Adipocyte (in vitro differentiated cells): ENCODE measurements around the gene FMN2.

ENCODE experiments used
- DNase-seq: peaks from one replicate; pipeline ENCODE4 v3.0.0-alpha.2; 2015; ENCODE audit warnings: low read depth
- H3K27me3 ChIP-seq: replicated peaks from 2 replicates; pipeline ENCODE4 v1.7.0; 2013; ENCODE audit warnings: mild to moderate bottlenecking, low read length, moderate library complexity; ENCODE audit not compliant: control insufficient read depth, insufficient read depth
- H3K36me3 ChIP-seq: 2 replicates; pipeline ENCODE4 v1.7.0; 2013; ENCODE audit warnings: low read length, mild to moderate bottlenecking, moderate library complexity; ENCODE audit not compliant: control insufficient read depth, insufficient read depth, severe bottlenecking
- H3K4me1 ChIP-seq: 2 replicates; pipeline ENCODE4 v1.7.0; 2013; ENCODE audit warnings: mild to moderate bottlenecking, low read length, moderate library complexity; ENCODE audit not compliant: control insufficient read depth, insufficient read depth
- H3K4me3 ChIP-seq: 2 replicates; pipeline ENCODE4 v1.7.0; 2013; ENCODE audit warnings: mild to moderate bottlenecking, low read length, moderate library complexity
- H3K9ac ChIP-seq: 2 replicates; pipeline ENCODE4 v1.7.0; 2013; ENCODE audit warnings: mild to moderate bottlenecking, low read length, moderate library complexity
- H3K9me3 ChIP-seq: 2 replicates; pipeline ENCODE4 v1.7.0; 2013; ENCODE audit warnings: mild to moderate bottlenecking, low read length, moderate library complexity; ENCODE audit not compliant: control insufficient read depth

FMN2 gene

GRCh38 chr1:240385985-240386978 is 294.6 kb downstream of the FMN2 start:
- DNase-seq, result peak; percentile 96
- Histone ChIP-seq H3K9me3 (peaks cover 17% of the 10 kb centered on the region), H3K27me3 (no peaks in the 10 kb centered on the region), H3K36me3 (peaks cover 9% of the 10 kb centered on the region), H3K4me3 (peak overlapping the region; percentile 43), H3K9ac (peak overlapping the region; percentile 51), H3K4me1 (peaks cover 31% of the 10 kb centered on the region)

GRCh38 chr1:240387051-240387450 is 295.4 kb downstream of the FMN2 start:
- Histone ChIP-seq H3K9me3 (peaks cover 9% of the 10 kb centered on the region), H3K27me3 (no peaks in the 10 kb centered on the region), H3K4me1 (peaks cover 35% of the 10 kb centered on the region), H3K36me3 (peaks cover 2% of the 10 kb centered on the region), H3K9ac (peak overlapping the region; percentile 51), H3K4me3 (peak overlapping the region; percentile 43)
- no peak for DNase-seq

- Histone ChIP-seq H3K4me3 (no peak overlapping the region), H3K9ac (no peak overlapping the region), H3K9me3 (no peaks in the 10 kb centered on the region), H3K4me1 (peaks cover 37% of the 10 kb centered on the region), H3K27me3 (no peaks in the 10 kb centered on the region), H3K36me3 (no peaks in the 10 kb centered on the region)
- no peak for DNase-seq
Measured at GRCh38 chr1:240391660-240392260, 300.1 kb downstream of the FMN2 start.

GRCh38 chr1:240394353-240394752 is 302.7 kb downstream of the FMN2 start:
- Histone ChIP-seq H3K9ac (no peak overlapping the region), H3K9me3 (no peaks in the 10 kb centered on the region), H3K27me3 (no peaks in the 10 kb centered on the region), H3K4me3 (no peak overlapping the region), H3K36me3 (no peaks in the 10 kb centered on the region), H3K4me1 (peaks cover 49% of the 10 kb centered on the region)
- DNase-seq, result no peak

GRCh38 chr1:240395336-240395735 is 303.7 kb downstream of the FMN2 start:
- Histone ChIP-seq H3K4me3 (no peak overlapping the region), H3K9me3 (no peaks in the 10 kb centered on the region), H3K9ac (no peak overlapping the region), H3K36me3 (no peaks in the 10 kb centered on the region), H3K27me3 (no peaks in the 10 kb centered on the region), H3K4me1 (peaks cover 55% of the 10 kb centered on the region)
- no peak for DNase-seq

- DNase-seq, result peak; percentile 76
- no peaks in the 10 kb centered on the region for H3K36me3 ChIP-seq
- no peak overlapping the region for H3K4me3 ChIP-seq
- no peaks in the 10 kb centered on the region for H3K9me3 ChIP-seq
- H3K4me1 ChIP-seq, result peaks cover 71% of the 10 kb centered on the region
- H3K27me3 ChIP-seq, result no peaks in the 10 kb centered on the region
- H3K9ac ChIP-seq, result peak overlapping the region; percentile 56
Measured at GRCh38 chr1:240399381-240399780, 307.7 kb downstream of the FMN2 start.

DNA sequence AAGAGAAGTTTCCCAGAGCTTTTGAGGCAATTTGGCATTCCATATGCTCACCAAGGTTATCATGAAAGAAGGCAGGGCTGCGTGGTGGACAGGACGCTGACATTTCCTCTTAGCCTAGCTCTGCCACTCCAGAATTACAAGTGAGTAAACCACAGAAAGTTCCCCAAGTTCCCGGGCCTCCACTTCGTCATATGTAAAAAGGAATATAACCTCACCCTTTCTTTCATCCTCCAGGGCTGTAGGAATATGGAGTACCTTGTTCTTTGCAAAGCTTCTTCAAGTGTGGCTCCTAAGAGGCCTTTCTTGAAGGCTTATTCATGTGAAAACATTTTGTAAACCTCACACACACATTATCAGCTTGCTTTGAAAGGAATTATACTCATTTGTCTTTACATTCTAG is 310.0 kb downstream of the FMN2 start:
- H3K9ac ChIP-seq, result no peak overlapping the region
- H3K27me3 ChIP-seq, result no peaks in the 10 kb centered on the region
- H3K4me3 ChIP-seq, result no peak overlapping the region

DNA sequence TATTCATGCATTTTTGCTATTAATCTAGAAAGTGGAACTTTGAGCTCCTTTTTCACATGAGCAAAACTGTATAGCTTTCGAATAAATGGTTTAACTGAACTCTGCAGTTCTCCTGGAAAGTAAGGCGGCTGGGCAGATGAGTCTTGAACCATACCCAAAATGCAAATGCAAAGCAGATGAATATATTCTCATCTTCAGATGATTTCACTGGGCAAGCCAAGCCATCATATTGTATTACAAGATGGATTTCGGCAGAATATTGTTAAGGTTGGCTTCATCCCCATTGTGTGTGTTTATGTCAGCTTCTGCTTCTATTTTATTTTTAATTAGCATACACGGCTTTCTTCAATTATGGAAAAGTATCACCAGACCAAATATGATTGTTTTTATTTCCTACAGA is 310.6 kb downstream of the FMN2 start:
- Histone ChIP-seq H3K36me3 (no peaks in the 10 kb centered on the region), H3K9ac (no peak overlapping the region), H3K4me3 (no peak overlapping the region), H3K9me3 (no peaks in the 10 kb centered on the region), H3K4me1 (peaks cover 57% of the 10 kb centered on the region), H3K27me3 (no peaks in the 10 kb centered on the region)
- peak; percentile 36 for DNase-seq

More for the DNA sequence above, 310.0 kb downstream of the FMN2 start:
- H3K4me1 ChIP-seq, result peaks cover 63% of the 10 kb centered on the region
- no peaks in the 10 kb centered on the region for H3K36me3 ChIP-seq
- no peaks in the 10 kb centered on the region for H3K9me3 ChIP-seq
- no peak for DNase-seq

- Histone ChIP-seq H3K9ac (peak overlapping the region; percentile 82), H3K9me3 (no peaks in the 10 kb centered on the region)
Measured at GRCh38 chr1:240404286-240404685, 312.6 kb downstream of the FMN2 start.

GRCh38 chr1:240405751-240406150 is 314.1 kb downstream of the FMN2 start:
- H3K9me3 ChIP-seq, result no peaks in the 10 kb centered on the region
- peaks cover 37% of the 10 kb centered on the region for H3K4me1 ChIP-seq
- DNase-seq, result no peak
- H3K36me3 ChIP-seq, result no peaks in the 10 kb centered on the region
- H3K9ac ChIP-seq, result no peak overlapping the region
- H3K27me3 ChIP-seq, result no peaks in the 10 kb centered on the region
- H3K4me3 ChIP-seq, result no peak overlapping the region

More at GRCh38 chr1:240404286-240404685, 312.6 kb downstream of the FMN2 start:
- peak overlapping the region; percentile 70 for H3K4me3 ChIP-seq
- H3K4me1 ChIP-seq, result peaks cover 44% of the 10 kb centered on the region
- H3K27me3 ChIP-seq, result no peaks in the 10 kb centered on the region
- no peaks in the 10 kb centered on the region for H3K36me3 ChIP-seq
- DNase-seq, result no peak

- Histone ChIP-seq H3K36me3 (no peaks in the 10 kb centered on the region), H3K9ac (no peak overlapping the region), H3K4me3 (no peak overlapping the region), H3K4me1 (peaks cover 27% of the 10 kb centered on the region), H3K9me3 (no peaks in the 10 kb centered on the region), H3K27me3 (no peaks in the 10 kb centered on the region)
- no peak for DNase-seq
Measured at GRCh38 chr1:240407407-240407806, 315.7 kb downstream of the FMN2 start.
